SU-DHL-6 (cell line): ENCODE results near the gene IL21R.

Experiments used
- H2AFZ ChIP-seq: fragments of 200-600 bp; sonication (generic); 2 replicates; pipeline ENCODE4 v1.6.1; 2014; ENCODE audit warnings: low read depth, mild to moderate bottlenecking, moderate library complexity, mixed read lengths, antibody characterized with exemption, low read length; ENCODE audit not compliant: severe bottlenecking
- H3F3A ChIP-seq: fragments of 200-600 bp; shearing (Covaris generic); 2 replicates; pipeline ENCODE4 v1.6.0; 2016; ENCODE audit warnings: antibody characterized with exemption, mild to moderate bottlenecking; ENCODE audit not compliant: insufficient read depth
- H3K27ac ChIP-seq: fragments of 200-600 bp; sonication (generic); 2 replicates; pipeline ENCODE4 v1.5.1; 2016; ENCODE audit warnings: low read depth, mild to moderate bottlenecking, low read length, moderate library complexity, mixed read lengths
- H3K27me3 ChIP-seq: fragments of 200-600 bp; sonication (generic), shearing (Covaris generic); 2 replicates; pipeline ENCODE4 v1.6.0; 2014; ENCODE audit warnings: mild to moderate bottlenecking, low read length
- H3K36me3 ChIP-seq: fragments of 200-600 bp; sonication (generic); 2 replicates; pipeline ENCODE4 v1.6.1; 2014; ENCODE audit warnings: mild to moderate bottlenecking, low read length, mixed read lengths
- H3K4me2 ChIP-seq: fragments of 300-600, 200-600 bp; shearing (Covaris generic), sonication (generic); 2 replicates; pipeline ENCODE4 v1.6.0; 2014; ENCODE audit warnings: low read length, low read depth, mild to moderate bottlenecking; ENCODE audit not compliant: poor library complexity, severe bottlenecking
- H3K4me3 ChIP-seq: fragments of 200-600 bp; sonication (generic); 2 replicates; pipeline ENCODE4 v1.5.1; 2014; ENCODE audit warnings: antibody characterized with exemption, low read length, mild to moderate bottlenecking, mixed read lengths; ENCODE audit not compliant: insufficient read depth, poor library complexity, severe bottlenecking
- H3K79me2 ChIP-seq: fragments of 200-600 bp; sonication (generic); 2 replicates; pipeline ENCODE4 v1.6.1; 2014; ENCODE audit warnings: mild to moderate bottlenecking, low read length, moderate library complexity; ENCODE audit not compliant: insufficient read depth
- H3K9ac ChIP-seq: fragments of 200-600 bp; sonication (generic); 2 replicates; pipeline ENCODE4 v1.7.0; 2014; ENCODE audit warnings: mild to moderate bottlenecking, low read length
- H3K9me2 ChIP-seq: fragments of 200-600 bp; sonication (generic); replicated peaks from 2 replicates; pipeline ENCODE4 v1.6.1; 2014; ENCODE audit warnings: low read length; ENCODE audit not compliant: insufficient read depth
- H3K9me3 ChIP-seq: fragments of 200-600 bp; sonication (generic); 2 replicates; pipeline ENCODE4 v1.6.1; 2014; ENCODE audit warnings: low read length, mixed read lengths; ENCODE audit not compliant: insufficient read depth
- H4K20me1 ChIP-seq: fragments of 200-600 bp; sonication (generic); 2 replicates; pipeline ENCODE4 v1.6.1; 2014; ENCODE audit warnings: low read depth, mild to moderate bottlenecking, antibody characterized with exemption, low read length, moderate library complexity, mixed read lengths
- EZH2phosphoT487 ChIP-seq: fragments of 200-600 bp; sonication (generic), shearing (Covaris generic); conservative IDR thresholded peaks from 2 replicates; pipeline ENCODE4 v1.6.1; 2018; ENCODE audit warnings: mild to moderate bottlenecking, antibody characterized with exemption, low read length, moderate library complexity, mixed read lengths
- TF ChIP-seq, protein P1 (sequence below): fragments of 200-600 bp; sonication (generic); IDR thresholded peaks from one replicate; pipeline ENCODE4 v1.5.1; 2017; ENCODE audit warnings: antibody characterized with exemption, mild to moderate bottlenecking, low read length, moderate library complexity; ENCODE audit not compliant: insufficient read depth, poor library complexity, severe bottlenecking

The IL21R gene

DNA sequence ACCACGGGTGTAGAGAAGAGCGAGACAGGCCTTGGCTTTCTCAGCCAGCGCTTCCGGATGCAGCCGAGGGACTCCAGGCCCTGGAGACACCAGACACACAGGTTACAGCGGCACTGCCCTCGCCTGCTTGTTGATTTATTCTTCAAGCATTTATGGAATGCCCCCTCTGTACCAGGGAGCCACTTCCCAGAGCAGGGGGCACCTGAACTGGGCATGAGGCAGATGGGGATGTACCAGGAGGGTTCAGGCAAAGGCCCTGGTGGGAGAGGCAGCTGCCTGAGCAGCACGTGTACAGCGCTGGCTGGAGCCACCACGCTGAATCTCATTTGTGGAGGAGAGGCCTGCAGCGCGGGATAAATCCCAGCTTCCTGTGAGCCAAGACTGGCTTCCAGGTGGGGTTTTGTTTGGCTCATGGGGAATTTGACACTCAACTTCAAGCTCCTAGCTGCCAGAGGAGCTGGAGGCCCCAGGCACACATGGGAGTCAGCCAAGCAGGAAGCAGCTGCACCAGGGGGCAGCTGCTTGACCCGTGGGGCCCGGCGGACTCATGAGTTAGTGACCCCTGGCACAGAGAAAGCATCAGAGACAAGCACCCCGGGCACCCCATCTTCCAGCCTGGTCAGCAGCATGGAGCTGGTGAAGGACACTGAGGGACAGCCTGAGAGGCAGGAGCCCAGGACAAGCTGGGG is 59.7 kb downstream of the IL21R start:
- Histone ChIP-seq H3K9me2 (no peaks in the 10 kb centered on the region), H3K27ac (no peak overlapping the region), H3F3A (peaks cover 3% of the 10 kb centered on the region; the same call in 1 of the 2 replicates), H3K9me3 (no peaks in the 10 kb centered on the region), H4K20me1 (no peaks in the 10 kb centered on the region), H3K4me2 (no peak overlapping the region), H3K4me3 (no peak overlapping the region), H2AFZ (no peak overlapping the region), H3K27me3 (no peaks in the 10 kb centered on the region), H3K79me2 (no peaks in the 10 kb centered on the region), H3K9ac (no peak overlapping the region), H3K36me3 (no peaks in the 10 kb centered on the region)
- TF ChIP-seq, protein P1, sequence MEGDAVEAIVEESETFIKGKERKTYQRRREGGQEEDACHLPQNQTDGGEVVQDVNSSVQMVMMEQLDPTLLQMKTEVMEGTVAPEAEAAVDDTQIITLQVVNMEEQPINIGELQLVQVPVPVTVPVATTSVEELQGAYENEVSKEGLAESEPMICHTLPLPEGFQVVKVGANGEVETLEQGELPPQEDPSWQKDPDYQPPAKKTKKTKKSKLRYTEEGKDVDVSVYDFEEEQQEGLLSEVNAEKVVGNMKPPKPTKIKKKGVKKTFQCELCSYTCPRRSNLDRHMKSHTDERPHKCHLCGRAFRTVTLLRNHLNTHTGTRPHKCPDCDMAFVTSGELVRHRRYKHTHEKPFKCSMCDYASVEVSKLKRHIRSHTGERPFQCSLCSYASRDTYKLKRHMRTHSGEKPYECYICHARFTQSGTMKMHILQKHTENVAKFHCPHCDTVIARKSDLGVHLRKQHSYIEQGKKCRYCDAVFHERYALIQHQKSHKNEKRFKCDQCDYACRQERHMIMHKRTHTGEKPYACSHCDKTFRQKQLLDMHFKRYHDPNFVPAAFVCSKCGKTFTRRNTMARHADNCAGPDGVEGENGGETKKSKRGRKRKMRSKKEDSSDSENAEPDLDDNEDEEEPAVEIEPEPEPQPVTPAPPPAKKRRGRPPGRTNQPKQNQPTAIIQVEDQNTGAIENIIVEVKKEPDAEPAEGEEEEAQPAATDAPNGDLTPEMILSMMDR, result no peak
- no peak for TF ChIP-seq EZH2phosphoT487

DNA sequence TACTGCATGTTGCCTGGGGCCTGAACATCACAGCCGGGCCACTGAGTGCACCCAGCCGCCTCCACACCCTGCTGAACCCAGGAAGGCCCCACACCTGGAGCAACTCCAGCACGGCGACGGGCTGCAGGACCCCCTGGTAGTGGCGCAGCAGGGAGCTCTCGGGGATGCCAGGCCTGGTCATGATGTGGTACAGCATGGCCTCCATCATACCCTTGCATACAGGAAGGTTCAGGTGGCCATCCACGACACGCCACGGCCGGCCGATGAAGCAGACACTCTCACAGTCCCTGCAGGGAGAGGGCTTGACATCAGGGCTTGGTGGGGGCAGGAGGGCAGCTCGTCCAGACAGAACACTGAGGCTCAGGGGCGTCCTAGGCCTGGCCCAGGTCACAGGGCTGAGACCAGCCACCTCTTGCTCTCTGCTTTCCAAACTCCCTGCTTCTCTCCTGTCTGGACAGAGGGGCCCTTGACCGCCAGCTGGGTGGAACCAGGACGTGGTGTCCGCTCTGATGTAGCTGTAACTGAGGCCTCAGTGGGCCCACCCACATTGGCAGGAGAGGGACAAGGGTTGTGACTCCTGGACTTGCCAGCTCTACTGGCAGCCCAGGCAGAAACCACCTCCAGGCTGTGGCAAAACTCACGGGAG is 60.3 kb downstream of the IL21R start:
- H4K20me1 ChIP-seq, result no peaks in the 10 kb centered on the region
- TF ChIP-seq, protein P1, result no peak
- no peak overlapping the region for H2AFZ ChIP-seq
- no peak overlapping the region for H3K27ac ChIP-seq
- H3K79me2 ChIP-seq, result no peaks in the 10 kb centered on the region
- H3K4me3 ChIP-seq, result no peak overlapping the region
- H3K27me3 ChIP-seq, result no peaks in the 10 kb centered on the region
- no peaks in the 10 kb centered on the region for H3K9me3 ChIP-seq
- H3K36me3 ChIP-seq, result no peaks in the 10 kb centered on the region
- H3K9ac ChIP-seq, result no peak overlapping the region
- H3K4me2 ChIP-seq, result no peak overlapping the region
- H3F3A ChIP-seq, result peaks cover 3% of the 10 kb centered on the region; the same call in 1 of the 2 replicates
- no peaks in the 10 kb centered on the region for H3K9me2 ChIP-seq

DNA sequence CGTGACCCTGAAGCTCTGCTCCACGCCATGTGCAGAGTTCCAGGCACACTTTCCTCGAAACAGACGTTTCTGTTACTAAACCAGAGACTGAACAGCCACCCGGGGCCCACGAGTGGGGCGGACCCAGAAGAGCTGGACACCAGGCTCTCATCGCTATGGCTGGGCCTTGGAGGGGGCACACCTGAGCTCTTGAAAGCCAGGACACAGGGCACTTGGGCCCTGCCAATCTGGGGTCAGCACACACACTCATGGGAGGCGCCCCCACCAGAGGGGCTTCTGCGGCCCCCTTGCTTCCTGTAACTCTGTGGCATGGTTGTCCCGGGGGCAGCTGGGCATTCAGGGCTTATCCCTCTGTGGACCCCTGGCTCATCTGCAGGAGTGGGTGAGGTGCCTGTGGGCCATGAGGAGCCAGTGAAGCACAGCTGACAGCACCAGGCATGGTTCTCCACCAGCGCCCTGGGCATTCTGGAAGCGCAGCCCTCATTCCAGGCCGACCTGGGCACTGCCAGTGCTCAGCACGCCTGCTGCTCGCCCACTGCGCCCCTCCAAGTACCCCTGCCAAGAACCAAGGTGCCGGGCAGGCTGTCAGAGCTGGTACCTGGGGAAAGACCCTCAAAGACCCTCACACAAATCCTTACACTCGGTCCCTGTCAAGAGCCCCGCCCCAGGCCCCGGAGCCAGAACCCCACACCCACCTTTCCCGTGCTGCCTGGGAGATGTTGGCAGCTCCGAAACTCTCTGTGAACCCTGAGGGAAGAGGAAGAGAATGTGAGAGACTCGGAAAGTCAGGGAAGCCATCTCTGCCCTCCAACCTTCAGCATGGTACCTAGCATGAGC is 61.1 kb downstream of the IL21R start:
- H3K4me3 ChIP-seq, result no peak overlapping the region
- H3K36me3 ChIP-seq, result no peaks in the 10 kb centered on the region
- H3K9me2 ChIP-seq, result no peaks in the 10 kb centered on the region
- no peak for TF ChIP-seq EZH2phosphoT487
- TF ChIP-seq, protein P1, result no peak
- no peak overlapping the region for H2AFZ ChIP-seq
- no peak overlapping the region for H3K27ac ChIP-seq
- no peaks in the 10 kb centered on the region for H4K20me1 ChIP-seq
- no peaks in the 10 kb centered on the region for H3K79me2 ChIP-seq
- H3K4me2 ChIP-seq, result no peak overlapping the region
- H3K9me3 ChIP-seq, result no peaks in the 10 kb centered on the region
- no peaks in the 10 kb centered on the region for H3K27me3 ChIP-seq
- H3F3A ChIP-seq, result 0 out of 2 replicates have a peak, but pooled peaks cover under 1% of the 10 kb centered on the region
- no peak overlapping the region for H3K9ac ChIP-seq
